BE2C (cell line): ENCODE measurements around the gene MKNK2.

Experiments used
- DNase-seq: peaks from one replicate; pipeline ENCODE4 v3.0.0-alpha.2; 2020
- H3K27me3 ChIP-seq: fragments of 250-450 bp; sonication (Bioruptor Pico); 2 replicates; pipeline ENCODE4 v1.5.1; 2020; ENCODE audit warnings: mild to moderate bottlenecking
- H3K36me3 ChIP-seq: fragments of 250-450 bp; sonication (Bioruptor Pico); 2 replicates; pipeline ENCODE4 v1.5.1; 2020; ENCODE audit warnings: mild to moderate bottlenecking
- H3K4me1 ChIP-seq: fragments of 250-450 bp; sonication (Bioruptor Pico); 2 replicates; pipeline ENCODE4 v1.5.1; 2020
- H3K4me3 ChIP-seq: 2 replicates; pipeline ENCODE4 v1.5.1; 2011; ENCODE audit warnings: low read depth, low read length
- H3K9me3 ChIP-seq: fragments of 250-450 bp; sonication (Bioruptor Pico); 2 replicates; pipeline ENCODE4 v1.5.1; 2020
- CTCF ChIP-seq: IDR thresholded peaks from 2 replicates; pipeline ENCODE4 v1.5.1; 2012; ENCODE audit warnings: mild to moderate bottlenecking, low read depth, low read length

MKNK2 gene

GRCh38 chr19:2077398-2077797 lies 26.4 kb upstream of the MKNK2 start:
- Histone ChIP-seq H3K4me1 (no peaks in the 10 kb centered on the region), H3K36me3 (peaks cover 7% of the 10 kb centered on the region; the same call in 1 of the 2 replicates), H3K27me3 (no peaks in the 10 kb centered on the region), H3K4me3 (no peak overlapping the region), H3K9me3 (no peaks in the 10 kb centered on the region)
- TF ChIP-seq CTCF: no peak
- DNase-seq: no peak

GRCh38 chr19:2076526-2076944 lies 25.5 kb upstream of the MKNK2 start:
- H3K4me1 ChIP-seq: no peaks in the 10 kb centered on the region
- no peak for TF ChIP-seq CTCF
- H3K9me3 ChIP-seq: no peaks in the 10 kb centered on the region
- no peak for DNase-seq
- H3K36me3 ChIP-seq: peaks cover 7% of the 10 kb centered on the region; the same call in 1 of the 2 replicates
- no peak overlapping the region for H3K4me3 ChIP-seq
- H3K27me3 ChIP-seq: no peaks in the 10 kb centered on the region

- H3K36me3 ChIP-seq: peaks cover 5% of the 10 kb centered on the region; the same call in 1 of the 2 replicates
- H3K4me3 ChIP-seq: no peak overlapping the region
- H3K4me1 ChIP-seq: no peaks in the 10 kb centered on the region
- DNase-seq: no peak
- H3K27me3 ChIP-seq: no peaks in the 10 kb centered on the region
- H3K9me3 ChIP-seq: no peaks in the 10 kb centered on the region
- TF ChIP-seq CTCF: no peak
Observed at GRCh38 chr19:2072757-2073551, 21.9 kb upstream of the MKNK2 start.

GRCh38 chr19:2070986-2071673 lies 20.1 kb upstream of the MKNK2 start:
- H3K4me1 ChIP-seq: no peaks in the 10 kb centered on the region
- no peaks in the 10 kb centered on the region for H3K27me3 ChIP-seq
- no peak for TF ChIP-seq CTCF
- no peak for DNase-seq
- H3K4me3 ChIP-seq: no peak overlapping the region
- H3K36me3 ChIP-seq: peaks cover 4% of the 10 kb centered on the region; the same call in 1 of the 2 replicates
- H3K9me3 ChIP-seq: no peaks in the 10 kb centered on the region

- Histone ChIP-seq H3K9me3 (no peaks in the 10 kb centered on the region), H3K36me3 (peaks cover 1% of the 10 kb centered on the region; the same call in 1 of the 2 replicates), H3K4me3 (no peak overlapping the region), H3K27me3 (no peaks in the 10 kb centered on the region), H3K4me1 (no peaks in the 10 kb centered on the region)
- DNase-seq: no peak
- no peak for TF ChIP-seq CTCF
Observed at GRCh38 chr19:2070436-2070827, 19.4 kb upstream of the MKNK2 start.
